ENCODE results near the gene MAP7. TPM values are rescaled to one million over a fixed set of nuclear protein-coding genes. Genes with fewer than 3 reads are reported as not detected.
"Not testable (repeated sequence)": the region's sequence is repeated elsewhere in the genome, so short reads cannot be mapped to it uniquely, and the experiment has no call there.

The MAP7 gene
- total and polyA plus RNA-seq, 7 experiments from 2014 or later: 0.13 to 1.1 (median 0.17) TPM

GRCh38 chr6:136404627-136405419, 145.4 kb downstream of the MAP7 start:
- intact Hi-C loops (cut with micrococcal nuclease): no loop called here
- Mint-ChIP-seq H3K4me3 (no peak overlapping the region), H3K27me3 (peaks cover 0 to 20% (median 13%) of the 10 kb centered on the region in 5 donors), H3K36me3 (peaks cover 0 to 9% (median 0%) of the 10 kb centered on the region in 5 donors), H3K27ac (peak overlapping the region in 1 of 9 donors; percentile 0), H3K9me3 (peaks cover 0 to 5% (median 0%) of the 10 kb centered on the region in 11 donors), H3K4me1 (peaks cover 0 to 4% (median 0%) of the 10 kb centered on the region in 7 donors)
- H3K27ac ChIP-seq (ENCODE audit: low read depth, low read length): no peak overlapping the region
- ATAC-seq (no peak), DNase-seq (no peak)
- no peaks in the 10 kb centered on the region for H3K9me3 ChIP-seq (ENCODE audit: control insufficient read depth in 2 of 3, low read length in 3 of 3)
- H3K36me3 ChIP-seq (ENCODE audit: control insufficient read depth in 2 of 3, insufficient read depth in 3 of 3, low read length in 3 of 3): no peaks in the 10 kb centered on the region
- POLR2A ChIA-PET: no interaction called here
- CTCF ChIA-PET: no interaction called here
- H3K4me3 ChIP-seq (ENCODE audit: low read length): no peak overlapping the region
- no peaks in the 10 kb centered on the region for H3K27me3 ChIP-seq (ENCODE audit: control insufficient read depth in 2 of 2, insufficient read depth in 2 of 2, low read length in 2 of 2)
- H3K4me1 ChIP-seq (ENCODE audit: control insufficient read depth in 2 of 2, insufficient read depth in 2 of 2, low read length in 2 of 2): no peaks in the 10 kb centered on the region

DNA sequence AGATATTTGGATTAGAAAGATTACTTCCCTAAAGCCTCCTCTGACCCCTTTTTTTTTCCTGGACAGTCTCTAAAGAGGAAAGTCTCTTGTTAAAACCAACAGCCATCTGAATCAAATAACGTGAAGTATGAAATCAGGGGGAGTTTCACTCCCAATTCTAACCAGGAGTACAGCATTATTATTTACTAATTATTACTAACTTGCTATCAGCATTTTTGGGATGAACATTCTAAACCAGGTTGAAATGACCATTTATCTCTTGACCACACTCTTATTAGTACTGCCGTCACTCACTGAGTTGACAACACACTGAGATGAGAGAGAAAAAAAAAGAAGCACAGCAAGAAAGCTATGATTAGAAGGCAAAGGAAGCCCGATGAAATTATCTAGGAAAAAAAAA, 146.2 kb downstream of the MAP7 start:
- no peaks in the 10 kb centered on the region for H3K4me1 ChIP-seq (ENCODE audit: control insufficient read depth in 2 of 2, insufficient read depth in 2 of 2, low read length in 2 of 2)
- Mint-ChIP-seq H3K4me3 (no peak overlapping the region), H3K27me3 (peaks cover 0 to 25% (median 13%) of the 10 kb centered on the region in 5 donors), H3K36me3 (peaks cover 0 to 9% (median 0%) of the 10 kb centered on the region in 5 donors), H3K9me3 (peaks cover 0 to 5% (median 0%) of the 10 kb centered on the region in 11 donors), H3K27ac (no peak overlapping the region), H3K4me1 (no peaks in the 10 kb centered on the region)
- ChIA-PET POLR2A (no interaction called here), CTCF (no interaction called here)
- H3K27ac ChIP-seq (ENCODE audit: low read depth, low read length): no peak overlapping the region
- ATAC-seq: no peak
- H3K4me3 ChIP-seq (ENCODE audit: low read length): no peak overlapping the region
- no peaks in the 10 kb centered on the region for H3K27me3 ChIP-seq (ENCODE audit: control insufficient read depth in 2 of 2, insufficient read depth in 2 of 2, low read length in 2 of 2)
- intact Hi-C loops (cut with micrococcal nuclease): no loop called here
- H3K9me3 ChIP-seq (ENCODE audit: control insufficient read depth in 2 of 3, low read length in 3 of 3): no peaks in the 10 kb centered on the region
- no peak for DNase-seq
- no peaks in the 10 kb centered on the region for H3K36me3 ChIP-seq (ENCODE audit: control insufficient read depth in 2 of 3, insufficient read depth in 3 of 3, low read length in 3 of 3)

GRCh38 chr6:136403110-136403980, 146.9 kb downstream of the MAP7 start:
- H3K9me3 Mint-ChIP-seq: peaks cover 0 to 5% (median 0%) of the 10 kb centered on the region in 11 donors
- H3K27me3 Mint-ChIP-seq: peaks cover 0 to 25% (median 17%) of the 10 kb centered on the region in 5 donors
- H3K4me1 ChIP-seq (ENCODE audit: control insufficient read depth in 2 of 2, insufficient read depth in 2 of 2, low read length in 2 of 2): no peaks in the 10 kb centered on the region
- intact Hi-C loops (cut with micrococcal nuclease): no loop called here
- no peaks in the 10 kb centered on the region for H3K27me3 ChIP-seq (ENCODE audit: control insufficient read depth in 2 of 2, insufficient read depth in 2 of 2, low read length in 2 of 2)
- H3K4me3 Mint-ChIP-seq: no peak overlapping the region
- no peaks in the 10 kb centered on the region for H3K4me1 Mint-ChIP-seq
- H3K36me3 Mint-ChIP-seq: peaks cover 0 to 11% (median 0%) of the 10 kb centered on the region in 5 donors
- DNase-seq (no peak), ATAC-seq (peak; percentile 49)
- no peaks in the 10 kb centered on the region for H3K9me3 ChIP-seq (ENCODE audit: control insufficient read depth in 2 of 3, low read length in 3 of 3)
- H3K27ac Mint-ChIP-seq: no peak overlapping the region
- no peak overlapping the region for H3K4me3 ChIP-seq (ENCODE audit: low read length)
- H3K27ac ChIP-seq (ENCODE audit: low read depth, low read length): no peak overlapping the region
- H3K36me3 ChIP-seq (ENCODE audit: control insufficient read depth in 2 of 3, insufficient read depth in 3 of 3, low read length in 3 of 3): no peaks in the 10 kb centered on the region
- ChIA-PET POLR2A (no interaction called here), CTCF (no interaction called here)

GRCh38 chr6:136401749-136402148, 148.5 kb downstream of the MAP7 start:
- no peak overlapping the region for H3K4me3 Mint-ChIP-seq
- ChIA-PET CTCF (no interaction called here), POLR2A (no interaction called here)
- intact Hi-C loops (cut with micrococcal nuclease): no loop called here
- Histone ChIP-seq H3K36me3 (ENCODE audit: control insufficient read depth in 2 of 3, insufficient read depth in 3 of 3, low read length in 3 of 3) (no peaks in the 10 kb centered on the region), H3K4me3 (ENCODE audit: low read length) (no peak overlapping the region), H3K9me3 (ENCODE audit: control insufficient read depth in 2 of 3, low read length in 3 of 3) (no peaks in the 10 kb centered on the region), H3K27me3 (ENCODE audit: control insufficient read depth in 2 of 2, insufficient read depth in 2 of 2, low read length in 2 of 2) (no peaks in the 10 kb centered on the region), H3K27ac (ENCODE audit: low read depth, low read length) (no peak overlapping the region), H3K4me1 (ENCODE audit: control insufficient read depth in 2 of 2, insufficient read depth in 2 of 2, low read length in 2 of 2) (no peaks in the 10 kb centered on the region)
- peaks cover 0 to 14% (median 0%) of the 10 kb centered on the region in 5 donors for H3K36me3 Mint-ChIP-seq
- no peak overlapping the region for H3K27ac Mint-ChIP-seq
- peaks cover 0 to 19% (median 11%) of the 10 kb centered on the region in 5 donors for H3K27me3 Mint-ChIP-seq
- H3K9me3 Mint-ChIP-seq: peaks cover 0 to 5% (median 0%) of the 10 kb centered on the region in 11 donors
- no peaks in the 10 kb centered on the region for H3K4me1 Mint-ChIP-seq
- DNase-seq (no peak), ATAC-seq (no peak)

- H3K4me3 ChIP-seq (ENCODE audit: low read length); DNase-seq; intact Hi-C loops (cut with micrococcal nuclease); H3K4me1 ChIP-seq (ENCODE audit: control insufficient read depth in 2 of 2, insufficient read depth in 2 of 2, low read length in 2 of 2); H3K27ac Mint-ChIP-seq; POLR2A ChIA-PET; H3K27me3 ChIP-seq (ENCODE audit: control insufficient read depth in 2 of 2, insufficient read depth in 2 of 2, low read length in 2 of 2); ATAC-seq; H3K4me3 Mint-ChIP-seq; H3K9me3 Mint-ChIP-seq; H3K27ac ChIP-seq (ENCODE audit: low read depth, low read length); H3K36me3 ChIP-seq (ENCODE audit: control insufficient read depth in 2 of 3, insufficient read depth in 3 of 3, low read length in 3 of 3); CTCF ChIA-PET; H3K9me3 ChIP-seq (ENCODE audit: control insufficient read depth in 2 of 3, low read length in 3 of 3); H3K4me1 Mint-ChIP-seq: not testable (repeated sequence)
- H3K27me3 Mint-ChIP-seq: peaks cover 0 to 21% (median 9%) of the 10 kb centered on the region in 5 donors
- H3K36me3 Mint-ChIP-seq: peaks cover 0 to 14% (median 0%) of the 10 kb centered on the region in 5 donors
Measured at GRCh38 chr6:136401236-136401635, 149.0 kb downstream of the MAP7 start.

DNA sequence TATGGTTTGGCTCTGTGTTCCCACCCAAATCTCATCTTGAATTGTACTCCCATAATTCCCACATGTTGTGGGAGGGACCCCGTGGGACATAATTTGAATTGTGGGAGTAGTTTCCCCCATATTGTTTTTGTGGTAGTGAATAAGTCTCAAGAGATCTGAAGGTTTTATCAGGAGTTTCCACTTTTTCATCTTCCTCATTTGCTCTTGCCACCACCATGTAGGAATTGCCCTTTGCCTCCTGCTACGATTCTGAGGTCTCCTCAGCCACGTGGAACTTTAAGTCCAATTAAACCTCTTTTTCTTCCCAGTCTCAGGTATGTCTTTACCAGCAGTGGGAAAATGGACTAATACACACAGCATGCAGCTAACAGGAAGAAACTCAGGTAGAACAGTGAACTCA, 151.8 kb downstream of the MAP7 start:
- intact Hi-C loops (cut with micrococcal nuclease): no loop called here
- POLR2A ChIA-PET: no interaction called here
- Histone ChIP-seq H3K9me3 (ENCODE audit: control insufficient read depth in 2 of 3, low read length in 3 of 3) (no peaks in the 10 kb centered on the region), H3K36me3 (ENCODE audit: control insufficient read depth in 2 of 3, insufficient read depth in 3 of 3, low read length in 3 of 3) (no peaks in the 10 kb centered on the region), H3K27ac (ENCODE audit: low read depth, low read length) (no peak overlapping the region), H3K27me3 (ENCODE audit: control insufficient read depth in 2 of 2, insufficient read depth in 2 of 2, low read length in 2 of 2) (no peaks in the 10 kb centered on the region), H3K4me3 (ENCODE audit: low read length) (no peak overlapping the region), H3K4me1 (ENCODE audit: control insufficient read depth in 2 of 2, insufficient read depth in 2 of 2, low read length in 2 of 2) (no peaks in the 10 kb centered on the region)
- no peaks in the 10 kb centered on the region for H3K4me1 Mint-ChIP-seq
- peaks cover 0 to 26% (median 6%) of the 10 kb centered on the region in 5 donors for H3K27me3 Mint-ChIP-seq
- no peak overlapping the region for H3K4me3 Mint-ChIP-seq
- CTCF ChIA-PET: no interaction called here
- no peak for DNase-seq
- ATAC-seq: no peak
- peaks cover 0 to 5% (median 0%) of the 10 kb centered on the region in 11 donors for H3K9me3 Mint-ChIP-seq
- H3K27ac Mint-ChIP-seq: no peak overlapping the region
- peaks cover 0 to 14% (median 0%) of the 10 kb centered on the region in 5 donors for H3K36me3 Mint-ChIP-seq
